ENCODE data around the gene SPPL2A. TPM values are rescaled to one million over a fixed set of nuclear protein-coding genes. Genes with fewer than 3 reads are reported as not detected.
"Not testable (repeated sequence)": the region's sequence is repeated elsewhere in the genome, so short reads cannot be mapped to it uniquely, and the experiment has no call there.

The SPPL2A gene
- 140 and 152 TPM in 2 replicates for total RNA-seq (2014; rRNA removed; shearing (Covaris generic))
- polyA plus RNA-seq (2015; cell fraction: cytosol; rRNA removed) = 108 and 124 TPM in 2 replicates
- 149 and 176 TPM in 2 replicates for polyA plus RNA-seq (2015; cell fraction: nucleus; rRNA removed)

GRCh38 chr15:50765195-50765967 is at the start of gene SPPL2A:
SPPL2A (minus strand) TSS chr15:50765706; CDS start chr15:50765533, 173 bp downstream.
- peak; percentile 77 for DNase-seq (ENCODE audit: low read depth, low spot score)
- in situ Hi-C loops (cut with HindIII; ENCODE audit: low pct_unique_long_range_greater_than_20kb, low sequenced_read_pairs) = no loop called here

- DNase-seq (ENCODE audit: low read depth, low spot score) = no peak
- in situ Hi-C loops (cut with HindIII; ENCODE audit: low pct_unique_long_range_greater_than_20kb, low sequenced_read_pairs) = no loop called here
Measured at GRCh38 chr15:50814634-50815033, 49.1 kb upstream of the SPPL2A start.

GRCh38 chr15:50813865-50814264 is 48.4 kb upstream of the SPPL2A start:
- in situ Hi-C loops (cut with HindIII; ENCODE audit: low pct_unique_long_range_greater_than_20kb, low sequenced_read_pairs) = no loop called here
- DNase-seq (ENCODE audit: low read depth, low spot score) = no peak

- in situ Hi-C loops (cut with HindIII; ENCODE audit: low pct_unique_long_range_greater_than_20kb, low sequenced_read_pairs) = no loop called here
- no peak for DNase-seq (ENCODE audit: low read depth, low spot score)
Measured at GRCh38 chr15:50813089-50813488, 47.6 kb upstream of the SPPL2A start.

GRCh38 chr15:50812181-50812506 is 46.6 kb upstream of the SPPL2A start:
- DNase-seq (ENCODE audit: low read depth, low spot score); in situ Hi-C loops (cut with HindIII; ENCODE audit: low pct_unique_long_range_greater_than_20kb, low sequenced_read_pairs): not testable (repeated sequence)

GRCh38 chr15:50811461-50812180 is 46.1 kb upstream of the SPPL2A start:
- DNase-seq (ENCODE audit: low read depth, low spot score); in situ Hi-C loops (cut with HindIII; ENCODE audit: low pct_unique_long_range_greater_than_20kb, low sequenced_read_pairs): not testable (repeated sequence)

- DNase-seq (ENCODE audit: low read depth, low spot score) = no peak
- in situ Hi-C loops (cut with HindIII; ENCODE audit: low pct_unique_long_range_greater_than_20kb, low sequenced_read_pairs) = no loop called here
Measured at GRCh38 chr15:50810128-50810527, 44.6 kb upstream of the SPPL2A start.

- DNase-seq (ENCODE audit: low read depth, low spot score) = no peak
- in situ Hi-C loops (cut with HindIII; ENCODE audit: low pct_unique_long_range_greater_than_20kb, low sequenced_read_pairs) = no loop called here
Measured at GRCh38 chr15:50808728-50809127, 43.2 kb upstream of the SPPL2A start.

GRCh38 chr15:50803479-50804180 is 38.1 kb upstream of the SPPL2A start:
- in situ Hi-C loops (cut with HindIII; ENCODE audit: low pct_unique_long_range_greater_than_20kb, low sequenced_read_pairs) = no loop called here
- DNase-seq (ENCODE audit: low read depth, low spot score) = no peak

GRCh38 chr15:50800715-50801114 is 35.2 kb upstream of the SPPL2A start:
- no peak for DNase-seq (ENCODE audit: low read depth, low spot score)
- in situ Hi-C loops (cut with HindIII; ENCODE audit: low pct_unique_long_range_greater_than_20kb, low sequenced_read_pairs) = no loop called here

- peak; percentile 41 for DNase-seq (ENCODE audit: low read depth, low spot score)
- in situ Hi-C loops (cut with HindIII; ENCODE audit: low pct_unique_long_range_greater_than_20kb, low sequenced_read_pairs) = no loop called here
Measured at GRCh38 chr15:50798684-50799083, 33.2 kb upstream of the SPPL2A start.

GRCh38 chr15:50797926-50798325 is 32.4 kb upstream of the SPPL2A start:
- in situ Hi-C loops (cut with HindIII; ENCODE audit: low pct_unique_long_range_greater_than_20kb, low sequenced_read_pairs) = no loop called here
- DNase-seq (ENCODE audit: low read depth, low spot score) = no peak

GRCh38 chr15:50791486-50791885 is 26.0 kb upstream of the SPPL2A start:
- DNase-seq (ENCODE audit: low read depth, low spot score) = no peak
- in situ Hi-C loops (cut with HindIII; ENCODE audit: low pct_unique_long_range_greater_than_20kb, low sequenced_read_pairs) = no loop called here

GRCh38 chr15:50790778-50791453 is 25.4 kb upstream of the SPPL2A start:
- DNase-seq (ENCODE audit: low read depth, low spot score) = no peak
- in situ Hi-C loops (cut with HindIII; ENCODE audit: low pct_unique_long_range_greater_than_20kb, low sequenced_read_pairs) = no loop called here

- no peak for DNase-seq (ENCODE audit: low read depth, low spot score)
- in situ Hi-C loops (cut with HindIII; ENCODE audit: low pct_unique_long_range_greater_than_20kb, low sequenced_read_pairs) = no loop called here
Measured at GRCh38 chr15:50786871-50787270, 21.4 kb upstream of the SPPL2A start.

- no peak for DNase-seq (ENCODE audit: low read depth, low spot score)
- in situ Hi-C loops (cut with HindIII; ENCODE audit: low pct_unique_long_range_greater_than_20kb, low sequenced_read_pairs) = no loop called here
Measured at GRCh38 chr15:50786438-50786837, 20.9 kb upstream of the SPPL2A start.

GRCh38 chr15:50783895-50784294 is 18.4 kb upstream of the SPPL2A start:
- in situ Hi-C loops (cut with HindIII; ENCODE audit: low pct_unique_long_range_greater_than_20kb, low sequenced_read_pairs) = no loop called here
- no peak for DNase-seq (ENCODE audit: low read depth, low spot score)

- in situ Hi-C loops (cut with HindIII; ENCODE audit: low pct_unique_long_range_greater_than_20kb, low sequenced_read_pairs) = no loop called here
- DNase-seq (ENCODE audit: low read depth, low spot score) = no peak
Measured at GRCh38 chr15:50783411-50783810, 17.9 kb upstream of the SPPL2A start.

Measured in SK-MEL-5 (cell line).